GM19099 (cell line): Measurements from ENCODE around the gene UGT1A8.

ENCODE experiments used
- POLR2A ChIP-seq: IDR thresholded peaks from 3 replicates; pipeline ENCODE4 v1.6.1; 2011; ENCODE audit warnings: low read depth; ENCODE audit not compliant: insufficient read length; ENCODE audit errors: extremely low read depth

UGT1A8 gene

GRCh38 chr2:233743464-233744259, 126.2 kb downstream of the UGT1A8 start:
- no peak for TF ChIP-seq POLR2A

DNA sequence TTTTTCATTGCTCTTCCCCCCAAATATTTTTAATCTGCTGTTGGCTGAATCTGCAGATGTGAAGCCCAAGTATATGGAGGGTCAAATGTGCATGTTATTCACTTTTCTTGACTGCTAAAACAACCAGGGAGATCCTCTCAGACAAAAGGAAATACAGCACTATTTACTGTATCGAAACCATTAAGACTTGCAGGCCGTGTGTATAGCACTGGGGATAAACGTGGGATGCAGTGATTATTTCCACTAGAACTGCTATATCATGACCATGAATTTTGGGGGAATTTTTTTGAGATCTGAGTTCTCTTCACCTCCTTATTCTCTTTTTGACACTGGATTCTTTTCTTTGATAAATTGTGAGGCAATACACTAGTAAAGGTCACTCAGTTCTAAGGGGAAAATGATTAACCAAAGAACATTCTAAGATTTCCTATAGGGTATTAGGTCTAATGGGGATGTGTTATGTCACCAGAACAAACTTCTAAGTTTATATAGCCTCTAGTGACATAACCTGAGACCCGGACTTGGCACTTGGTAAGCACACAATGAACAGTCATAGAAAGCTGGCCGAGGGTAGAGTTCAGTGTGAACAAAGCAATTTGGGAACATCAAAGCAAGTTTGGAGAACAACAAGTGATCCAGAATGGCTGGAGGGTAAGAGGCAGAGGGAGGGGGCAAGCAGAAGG, 127.8 kb downstream of the UGT1A8 start:
- TF ChIP-seq POLR2A, result no peak

- no peak for TF ChIP-seq POLR2A
These were observed 129.2 kb downstream of the UGT1A8 start for GRCh38 chr2:233746475-233747282.

- no peak for TF ChIP-seq POLR2A
These were observed 129.8 kb downstream of the UGT1A8 start for GRCh38 chr2:233747283-233747544.

DNA sequence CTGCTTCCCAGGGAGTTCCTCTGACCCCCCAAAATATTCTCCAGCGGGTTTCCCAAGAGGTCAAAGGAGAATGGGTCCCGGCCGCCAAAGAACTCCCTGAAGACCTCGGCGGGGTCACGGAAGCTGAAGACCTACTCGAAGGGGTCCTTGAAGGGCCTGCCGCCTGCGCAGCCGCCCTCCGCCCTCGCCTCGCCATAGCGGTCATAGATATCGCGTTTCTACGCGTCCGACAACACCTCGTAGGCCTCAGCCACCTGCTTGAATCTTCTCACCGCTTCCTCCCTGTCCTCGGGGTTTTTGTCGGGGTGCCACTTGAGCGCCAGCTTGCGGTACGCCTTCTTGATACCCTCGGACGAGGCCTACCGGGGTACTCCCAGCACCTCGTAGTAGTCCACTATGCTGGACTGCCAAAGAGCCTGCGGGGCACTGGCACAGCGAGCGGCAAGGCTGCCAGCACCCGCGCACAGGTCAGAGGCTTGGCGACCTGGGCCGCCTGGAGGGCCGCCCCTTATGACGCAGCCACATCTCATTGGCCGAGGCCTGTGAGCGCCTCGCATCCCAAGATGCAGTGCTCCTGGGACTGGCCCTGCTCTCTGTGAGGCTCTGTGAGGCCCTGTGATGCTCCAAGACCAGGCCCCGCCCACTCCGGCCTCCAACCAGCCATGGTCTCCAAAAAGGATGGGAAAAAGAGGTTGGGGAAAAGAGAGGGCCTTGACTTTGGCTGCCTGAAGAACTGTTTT, 137.6 kb downstream of the UGT1A8 start:
- TF ChIP-seq POLR2A, result no peak

DNA sequence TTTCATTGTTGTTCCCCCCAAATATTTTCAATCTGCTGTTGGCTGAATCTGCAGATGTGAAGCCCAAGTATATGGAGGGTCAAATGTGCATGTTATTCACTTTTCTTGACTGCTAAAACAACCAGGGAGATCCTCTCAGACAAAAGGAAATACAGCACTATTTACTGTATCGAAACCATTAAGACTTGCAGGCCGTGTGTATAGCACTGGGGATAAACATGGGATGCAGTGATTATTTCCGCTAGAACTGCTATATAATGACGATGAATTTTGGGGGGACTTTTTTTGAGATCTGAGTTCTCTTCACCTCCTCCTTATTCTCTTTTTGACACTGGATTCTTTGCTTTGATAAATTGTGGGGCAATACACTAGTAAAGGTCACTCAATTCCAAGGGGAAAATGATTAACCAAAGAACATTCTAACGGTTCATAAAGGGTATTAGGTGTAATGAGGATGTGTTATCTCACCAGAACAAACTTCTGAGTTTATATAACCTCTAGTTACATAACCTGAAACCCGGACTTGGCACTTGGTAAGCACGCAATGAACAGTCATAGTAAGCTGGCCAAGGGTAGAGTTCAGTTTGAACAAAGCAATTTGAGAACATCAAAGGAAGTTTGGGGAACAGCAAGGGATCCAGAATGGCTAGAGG, 139.1 kb downstream of the UGT1A8 start:
- no peak for TF ChIP-seq POLR2A

GRCh38 chr2:233758141-233758540, 140.7 kb downstream of the UGT1A8 start:
- no peak for TF ChIP-seq POLR2A

DNA sequence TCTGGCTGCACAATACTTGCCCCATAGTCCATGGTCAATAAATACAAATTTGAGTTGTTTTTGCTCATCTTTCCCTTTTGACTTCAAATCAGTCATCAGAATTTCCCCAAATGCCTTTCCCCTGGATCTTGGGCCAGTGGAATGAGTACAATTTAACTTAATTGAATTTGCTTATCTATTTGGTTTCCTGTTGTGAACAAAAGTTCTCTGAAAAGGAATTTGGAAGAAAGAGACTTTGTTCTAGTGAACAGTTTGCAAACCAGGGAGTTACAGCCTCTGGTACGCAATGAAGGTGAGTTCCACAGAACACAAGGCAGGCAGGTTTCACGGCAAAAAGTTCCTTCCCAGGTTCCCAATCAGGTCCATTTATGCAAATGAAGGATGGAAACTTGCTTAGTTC, 141.4 kb downstream of the UGT1A8 start:
- TF ChIP-seq POLR2A, result no peak

- no peak for TF ChIP-seq POLR2A
These were observed 142.6 kb downstream of the UGT1A8 start, which contains the start of gene UGT1A1 for GRCh38 chr2:233760043-233760442. UGT1A1 (plus strand) TSS chr2:233760270; CDS start chr2:233760288, 18 bp downstream.

GRCh38 chr2:233761040-233761769, 143.8 kb downstream of the UGT1A8 start:
- no peak for TF ChIP-seq POLR2A

- no peak for TF ChIP-seq POLR2A
These were observed 146.8 kb downstream of the UGT1A8 start for GRCh38 chr2:233764264-233764663.

DNA sequence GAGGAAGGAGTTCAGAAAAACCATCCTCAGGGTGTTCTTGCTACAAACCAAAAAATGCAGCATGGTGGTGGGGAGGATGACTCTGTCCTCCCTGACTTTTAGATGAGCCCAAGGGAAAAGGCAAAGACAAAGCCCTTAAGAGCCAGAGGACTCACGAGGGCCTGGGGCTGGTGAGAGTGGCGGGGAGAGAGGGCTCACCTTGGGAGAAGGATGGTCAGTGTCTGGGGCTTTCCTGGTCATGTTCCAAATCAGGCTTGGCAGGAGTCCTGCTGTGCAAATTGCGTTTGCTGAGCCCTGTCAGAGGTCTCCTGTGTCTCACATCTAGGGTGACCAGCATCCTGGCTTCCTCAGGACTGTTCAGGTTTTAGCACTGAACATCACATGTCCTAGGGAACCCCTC, 147.3 kb downstream of the UGT1A8 start:
- no peak for TF ChIP-seq POLR2A

DNA sequence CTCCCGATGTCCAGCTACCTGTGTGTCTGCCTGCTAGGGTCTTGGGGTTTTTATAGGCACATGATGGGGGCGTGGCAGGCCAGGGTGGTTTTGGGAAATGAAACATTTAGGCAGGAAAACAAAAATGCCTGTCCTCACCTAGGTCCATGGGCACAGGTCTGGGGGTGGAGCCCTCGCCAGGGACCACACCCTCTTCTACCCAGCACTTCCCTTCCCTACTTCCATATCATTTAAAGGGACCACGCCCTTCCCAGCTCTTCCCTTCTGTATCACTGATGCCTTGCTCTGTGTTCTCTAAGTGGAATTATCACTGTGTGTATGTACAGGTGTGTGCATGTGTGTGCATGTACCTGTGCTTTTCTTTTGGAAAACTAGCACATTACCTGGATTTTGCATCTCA, 149.0 kb downstream of the UGT1A8 start:
- no peak for TF ChIP-seq POLR2A

DNA sequence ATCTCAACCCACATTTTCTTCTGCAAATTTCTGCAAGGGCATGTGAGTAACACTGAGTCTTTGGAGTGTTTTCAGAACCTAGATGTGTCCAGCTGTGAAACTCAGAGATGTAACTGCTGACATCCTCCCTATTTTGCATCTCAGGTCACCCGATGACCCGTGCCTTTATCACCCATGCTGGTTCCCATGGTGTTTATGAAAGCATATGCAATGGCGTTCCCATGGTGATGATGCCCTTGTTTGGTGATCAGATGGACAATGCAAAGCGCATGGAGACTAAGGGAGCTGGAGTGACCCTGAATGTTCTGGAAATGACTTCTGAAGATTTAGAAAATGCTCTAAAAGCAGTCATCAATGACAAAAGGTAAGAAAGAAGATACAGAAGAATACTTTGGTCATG, 150.6 kb downstream of the UGT1A8 start:
- no peak for TF ChIP-seq POLR2A
